Measurements from ENCODE around the gene SKOR2.

Gene SKOR2

GRCh38 chr18:47251289-47252120, at the start of gene SKOR2:
TSS of gene SKOR2 (minus strand) at chr18:47251660. CDS start at chr18:47249183, 2,477 bp downstream.
- no peak for TF ChIP-seq POLR2A (IDR thresholded peaks at IDR 0.05; ENCODE audit: low read depth, low read length)
- no peak for DNase-seq (ENCODE audit: insufficient read length, low spot score)
- no peak for FAIRE-seq

- DNase-seq (ENCODE audit: insufficient read length, low spot score) (no peak), FAIRE-seq (no peak)
- TF ChIP-seq POLR2A (IDR thresholded peaks at IDR 0.05; ENCODE audit: low read depth, low read length): no peak
Measured at GRCh38 chr18:47296462-47296861, 45.0 kb upstream of the SKOR2 start.

GRCh38 chr18:47294801-47295200, 43.3 kb upstream of the SKOR2 start:
- no peak for TF ChIP-seq POLR2A (IDR thresholded peaks at IDR 0.05; ENCODE audit: low read depth, low read length)
- DNase-seq (ENCODE audit: insufficient read length, low spot score) (no peak), FAIRE-seq (no peak)

- DNase-seq (ENCODE audit: insufficient read length, low spot score) (no peak), FAIRE-seq (no peak)
- no peak for TF ChIP-seq POLR2A (IDR thresholded peaks at IDR 0.05; ENCODE audit: low read depth, low read length)
Measured at GRCh38 chr18:47288741-47289140, 37.3 kb upstream of the SKOR2 start.

GRCh38 chr18:47287911-47288585, 36.6 kb upstream of the SKOR2 start:
- DNase-seq (ENCODE audit: insufficient read length, low spot score) (no peak), FAIRE-seq (no peak)
- TF ChIP-seq POLR2A (IDR thresholded peaks at IDR 0.05; ENCODE audit: low read depth, low read length): no peak

GRCh38 chr18:47286776-47287410, 35.4 kb upstream of the SKOR2 start:
- FAIRE-seq (no peak), DNase-seq (ENCODE audit: insufficient read length, low spot score) (no peak)
- TF ChIP-seq POLR2A (IDR thresholded peaks at IDR 0.05; ENCODE audit: low read depth, low read length): no peak

GRCh38 chr18:47285456-47285855, 34.0 kb upstream of the SKOR2 start:
- DNase-seq (ENCODE audit: insufficient read length, low spot score) (no peak), FAIRE-seq (no peak)
- TF ChIP-seq POLR2A (IDR thresholded peaks at IDR 0.05; ENCODE audit: low read depth, low read length): no peak

GRCh38 chr18:47284721-47285395, 33.4 kb upstream of the SKOR2 start:
- FAIRE-seq (no peak), DNase-seq (ENCODE audit: insufficient read length, low spot score) (no peak)
- no peak for TF ChIP-seq POLR2A (IDR thresholded peaks at IDR 0.05; ENCODE audit: low read depth, low read length)

GRCh38 chr18:47283476-47283875, 32.0 kb upstream of the SKOR2 start:
- DNase-seq (ENCODE audit: insufficient read length, low spot score) (no peak), FAIRE-seq (no peak)
- no peak for TF ChIP-seq POLR2A (IDR thresholded peaks at IDR 0.05; ENCODE audit: low read depth, low read length)

- no peak for DNase-seq (ENCODE audit: insufficient read length, low spot score)
- TF ChIP-seq POLR2A (IDR thresholded peaks at IDR 0.05; ENCODE audit: low read depth, low read length): no peak
- FAIRE-seq: no peak
Measured at GRCh38 chr18:47280121-47280520, 28.7 kb upstream of the SKOR2 start.

GRCh38 chr18:47274961-47275360, 23.5 kb upstream of the SKOR2 start:
- FAIRE-seq: no peak
- no peak for DNase-seq (ENCODE audit: insufficient read length, low spot score)
- no peak for TF ChIP-seq POLR2A (IDR thresholded peaks at IDR 0.05; ENCODE audit: low read depth, low read length)

- TF ChIP-seq POLR2A (IDR thresholded peaks at IDR 0.05; ENCODE audit: low read depth, low read length): no peak
- DNase-seq (ENCODE audit: insufficient read length, low spot score) (peak; percentile 53), FAIRE-seq (peak; percentile 91)
Measured at GRCh38 chr18:47265197-47265596, 13.7 kb upstream of the SKOR2 start.

GRCh38 chr18:47264308-47264700, 12.8 kb upstream of the SKOR2 start:
- TF ChIP-seq POLR2A (IDR thresholded peaks at IDR 0.05; ENCODE audit: low read depth, low read length): no peak
- FAIRE-seq: no peak
- DNase-seq (ENCODE audit: insufficient read length, low spot score): no peak
